Activated CD8-positive, alpha-beta memory T cell treated with anti-CD3 and anti-CD28 coated beads for 4 hours (primary cell): ENCODE measurements around the gene KSR1.

Experiments used
- DNase-seq, 2 donors: peaks; one replicate each; pipeline ENCODE4 v3.0.0-alpha.2; 2020; ENCODE audit warnings: low read depth in 2 of 2

Gene KSR1

DNA sequence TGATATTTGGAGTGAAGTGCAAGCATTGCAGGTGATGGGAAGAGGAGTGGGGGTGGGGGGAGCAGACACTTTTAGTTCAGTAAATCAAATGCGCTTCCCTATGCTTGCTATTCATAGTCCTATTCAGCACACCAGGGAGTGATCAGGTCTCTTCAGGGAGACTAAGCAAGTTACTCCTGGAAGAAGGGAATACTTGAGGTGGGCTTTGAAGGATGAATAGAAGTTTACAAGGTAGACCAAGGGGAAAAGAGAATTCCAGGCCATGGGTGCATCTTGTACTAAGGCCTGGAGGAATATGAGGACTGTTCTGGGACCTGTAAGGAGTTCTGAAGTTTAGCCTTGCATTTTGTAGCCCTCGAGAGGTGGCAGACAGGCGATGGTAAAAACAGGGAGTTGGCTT is 134.6 kb downstream of the KSR1 start:
- DNase-seq: no peak

- DNase-seq: no peak
These were observed 135.7 kb downstream of the KSR1 start for GRCh38 chr17:27591986-27592385.

DNA sequence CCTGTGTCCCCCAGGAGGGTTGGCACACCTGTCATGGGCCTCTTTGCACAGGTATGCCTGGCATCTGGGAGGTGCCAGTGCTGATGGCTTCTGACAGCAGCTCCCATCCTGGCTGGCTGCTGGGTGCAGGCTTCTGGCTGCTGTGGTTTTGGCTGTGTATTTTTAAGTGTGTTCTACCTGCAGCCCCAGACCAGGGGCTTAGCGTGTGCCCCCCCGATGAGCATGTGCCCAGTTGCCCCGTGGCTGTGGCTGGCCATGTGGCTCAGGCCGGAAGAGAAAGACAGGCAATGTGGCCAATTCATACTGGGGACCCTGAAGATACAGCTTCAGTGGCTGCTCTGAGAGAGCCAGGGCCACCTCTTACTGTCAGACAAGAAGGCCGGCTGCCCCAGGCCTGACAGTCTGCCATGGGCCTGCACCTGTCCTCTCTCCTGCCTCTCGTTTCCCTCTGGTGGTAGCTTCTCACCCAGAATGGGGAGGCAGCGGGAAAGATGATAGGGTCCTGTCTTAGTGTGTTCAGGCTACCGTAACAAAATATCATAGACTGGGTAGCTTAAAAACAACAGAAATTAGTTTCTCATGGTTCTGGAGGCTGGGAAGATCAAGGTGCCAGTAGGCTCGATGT is 137.1 kb downstream of the KSR1 start:
- DNase-seq: no peak

DNA sequence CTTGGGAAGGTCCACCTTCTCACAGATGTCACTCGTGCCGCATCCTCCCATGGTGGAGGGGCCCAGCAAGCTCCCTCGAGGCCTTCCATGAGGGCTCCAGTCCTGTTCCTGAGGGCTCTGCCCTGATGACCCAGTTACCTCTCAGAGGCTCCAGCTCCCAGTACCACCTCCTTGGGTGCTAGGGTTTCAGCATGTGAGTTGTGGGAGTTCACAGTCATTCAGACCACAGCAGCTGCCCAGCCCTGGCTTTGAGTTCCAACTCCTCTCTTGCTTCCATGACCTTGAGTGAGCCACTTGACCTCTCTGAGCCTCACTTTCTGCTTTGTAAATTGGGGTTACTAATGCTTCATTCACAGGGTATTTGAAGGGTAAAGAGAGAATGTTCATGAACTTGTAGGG is 137.6 kb downstream of the KSR1 start:
- no peak for DNase-seq

DNA sequence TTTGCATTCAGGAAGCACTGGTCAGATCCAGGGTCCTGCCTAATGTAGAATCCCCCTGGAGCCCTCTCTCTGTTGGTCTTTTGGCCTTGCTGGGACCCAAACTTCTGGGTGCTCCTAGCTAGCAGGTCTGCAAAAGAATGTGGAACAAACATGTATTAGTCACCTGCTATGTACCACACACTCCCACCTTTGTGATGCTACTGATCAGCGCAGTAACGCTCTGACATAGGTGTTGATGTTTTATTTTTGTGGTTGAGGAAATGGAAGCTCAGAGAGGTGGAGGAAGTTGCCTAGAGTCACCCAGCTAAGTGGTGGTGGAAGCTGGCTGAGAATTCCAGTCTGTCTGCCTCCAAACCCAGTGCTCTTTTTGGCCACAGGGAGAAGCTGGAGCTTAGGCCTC is 139.0 kb downstream of the KSR1 start:
- DNase-seq: no peak

- no peak for DNase-seq
These were observed 139.8 kb downstream of the KSR1 start for GRCh38 chr17:27596096-27596495.

GRCh38 chr17:27596566-27597187 is 140.4 kb downstream of the KSR1 start:
- DNase-seq: no peak

GRCh38 chr17:27597188-27597580 is 140.9 kb downstream of the KSR1 start:
- no peak for DNase-seq

- no peak for DNase-seq
These were observed 141.6 kb downstream of the KSR1 start for GRCh38 chr17:27597783-27598320.

DNA sequence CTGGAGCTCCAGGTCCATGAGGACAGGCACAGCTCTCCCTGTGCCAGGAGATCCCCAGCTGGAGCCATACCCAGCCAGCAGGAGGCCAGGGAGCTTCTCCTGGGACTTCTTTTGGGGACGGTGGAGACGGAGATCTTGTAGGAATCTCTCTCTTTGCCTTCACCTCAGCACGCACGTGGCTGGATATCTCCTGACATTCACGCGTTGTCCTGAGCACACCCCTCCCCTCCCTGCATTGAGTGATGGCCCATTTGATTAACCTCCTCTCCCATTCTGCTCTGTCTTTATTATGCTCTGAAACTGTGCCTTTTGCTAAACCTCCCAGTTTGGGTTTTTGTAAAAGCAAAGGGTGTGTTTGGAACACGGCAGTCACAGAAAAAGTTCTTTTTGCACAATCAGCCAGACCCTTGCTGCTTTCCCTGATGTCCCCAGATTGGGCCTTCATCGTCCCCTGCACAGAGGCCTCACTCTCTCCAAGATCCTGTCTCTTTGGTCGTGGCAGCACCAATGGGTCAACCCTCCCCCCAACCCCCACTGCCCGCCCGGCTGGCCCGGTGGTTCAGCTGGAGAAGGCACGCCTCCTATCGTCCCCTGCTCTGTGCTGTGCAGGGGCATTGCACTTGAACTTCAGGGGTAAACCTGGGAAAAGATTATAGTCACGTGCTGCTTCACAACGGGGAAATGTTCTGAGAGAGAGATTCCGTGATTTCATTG is 142.2 kb downstream of the KSR1 start:
- no peak for DNase-seq

GRCh38 chr17:27600471-27600870 is 144.2 kb downstream of the KSR1 start:
- DNase-seq: no peak

DNA sequence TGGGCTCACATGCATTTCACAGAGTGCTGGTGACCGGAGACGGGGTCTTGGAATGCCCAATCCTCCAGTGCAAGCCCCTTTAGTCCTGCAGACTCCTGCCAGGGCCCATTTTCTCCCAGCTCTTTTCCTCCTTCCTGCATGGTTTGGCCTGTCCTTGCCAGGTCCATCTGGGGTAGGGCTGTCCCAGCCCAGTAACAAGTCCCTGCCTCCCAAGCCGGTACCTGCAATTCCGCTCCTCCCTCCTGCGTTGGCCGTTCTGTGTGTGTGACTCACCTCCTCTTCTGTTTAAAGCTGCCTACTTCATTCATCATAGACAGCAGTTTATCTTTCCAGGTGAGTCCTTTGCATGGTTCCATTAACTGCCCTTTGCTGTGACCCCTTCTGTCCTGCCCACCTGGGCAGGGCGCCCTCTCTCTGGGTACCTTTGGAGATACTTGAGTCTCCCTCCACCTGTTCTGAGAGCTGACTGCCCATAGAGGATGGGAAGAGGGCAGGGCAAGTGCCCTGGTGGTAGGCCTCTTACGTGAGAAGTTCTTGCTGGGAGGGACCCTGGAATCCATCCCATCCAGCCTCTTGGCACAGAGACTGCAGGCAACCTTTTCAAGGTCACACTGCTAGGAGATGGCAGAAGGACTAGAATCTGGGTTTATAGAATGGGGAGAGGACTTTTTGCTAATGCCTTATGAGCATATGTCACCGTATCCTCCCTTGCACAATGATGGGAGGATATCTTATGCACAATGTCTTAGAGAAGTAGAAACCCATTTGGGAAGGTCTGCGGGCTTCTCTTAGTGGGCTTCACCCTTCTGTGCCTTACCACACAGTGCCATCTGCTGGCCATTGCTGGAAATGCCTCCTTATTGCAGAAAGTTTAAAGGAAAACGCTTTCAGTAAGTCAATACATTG is 145.1 kb downstream of the KSR1 start:
- DNase-seq: peak; percentile 70 to 75

DNA sequence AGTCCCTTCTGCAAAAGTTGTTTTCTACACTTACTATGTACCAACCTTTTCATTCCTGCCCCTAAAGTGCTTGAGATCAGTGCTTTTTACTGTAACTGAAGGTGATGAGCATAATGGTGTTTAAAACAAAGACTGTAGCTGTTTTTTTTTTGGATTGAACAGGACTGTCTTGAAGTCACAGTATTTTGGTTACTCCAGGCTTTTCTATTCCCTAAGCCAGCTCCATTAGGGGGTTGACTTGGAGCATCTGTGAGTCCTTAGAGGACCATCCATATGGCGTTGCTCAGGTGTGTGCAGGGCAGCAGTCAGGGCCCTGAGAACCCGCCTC is 145.7 kb downstream of the KSR1 start:
- no peak for DNase-seq

GRCh38 chr17:27602721-27603420 is 146.6 kb downstream of the KSR1 start:
- peak; percentile 34 to 40 for DNase-seq

DNA sequence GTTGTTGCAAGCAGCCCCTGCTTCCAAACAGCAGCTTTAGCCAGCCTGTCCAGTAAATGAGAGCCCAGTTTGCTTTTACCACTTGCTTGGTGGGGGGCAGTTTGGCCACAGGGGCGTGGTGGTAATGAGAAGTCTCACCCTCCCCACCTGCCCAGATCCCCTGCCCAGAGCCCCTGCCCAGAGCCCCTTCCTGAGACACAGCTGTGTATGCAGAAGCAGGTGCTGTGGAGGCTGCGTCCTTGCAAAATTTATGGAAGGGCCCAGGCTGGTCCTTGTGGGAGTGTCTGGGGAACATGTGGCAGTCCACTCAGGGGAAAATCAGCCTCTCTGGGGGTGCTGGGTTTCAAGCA is 147.1 kb downstream of the KSR1 start:
- DNase-seq: no peak

DNA sequence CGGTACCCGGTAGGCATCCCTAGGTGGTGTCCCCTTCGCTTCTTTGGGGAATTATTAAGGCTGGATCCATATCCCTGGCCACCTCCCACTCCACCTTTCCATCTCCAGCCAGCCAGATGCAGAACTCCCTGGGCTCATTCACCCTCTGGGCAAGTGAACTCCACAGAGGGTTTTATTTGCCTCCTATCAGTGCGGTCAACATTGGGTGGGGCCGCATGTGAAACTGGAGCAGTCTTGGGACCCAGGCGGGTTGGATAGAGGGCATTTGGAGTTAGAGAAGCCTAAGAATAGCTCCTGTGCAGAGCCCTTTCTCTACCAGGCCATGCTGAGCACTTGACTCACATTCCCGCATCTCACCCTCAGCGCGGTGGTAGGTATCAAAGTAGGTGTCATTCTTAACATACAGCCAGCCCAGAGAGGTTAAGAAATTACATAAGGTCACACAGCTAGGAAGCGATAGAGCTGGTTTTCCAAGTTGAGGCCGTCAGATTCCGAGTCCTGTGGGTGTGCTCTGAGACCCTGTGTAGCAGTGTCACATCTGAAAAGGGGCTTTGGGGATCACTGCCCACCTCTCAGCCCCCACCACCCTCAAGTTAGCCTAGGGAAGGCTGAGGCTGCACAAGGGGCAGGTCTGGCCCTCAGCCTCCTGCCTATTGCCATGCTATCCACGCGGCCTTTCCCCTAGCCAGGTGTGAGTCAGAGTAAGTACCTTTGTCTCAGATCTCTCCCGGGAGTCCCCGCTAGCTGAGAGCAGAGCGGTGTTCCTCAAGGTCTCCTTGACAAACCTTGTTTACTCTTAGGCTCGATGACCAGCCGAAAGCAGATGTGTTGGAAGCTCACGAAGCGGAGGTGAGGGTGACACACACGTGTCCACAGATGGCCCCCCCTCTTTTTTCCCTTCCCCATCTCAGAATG is 147.9 kb downstream of the KSR1 start:
- no peak for DNase-seq

GRCh38 chr17:27605409-27605808 is 149.2 kb downstream of the KSR1 start:
- no peak for DNase-seq

DNA sequence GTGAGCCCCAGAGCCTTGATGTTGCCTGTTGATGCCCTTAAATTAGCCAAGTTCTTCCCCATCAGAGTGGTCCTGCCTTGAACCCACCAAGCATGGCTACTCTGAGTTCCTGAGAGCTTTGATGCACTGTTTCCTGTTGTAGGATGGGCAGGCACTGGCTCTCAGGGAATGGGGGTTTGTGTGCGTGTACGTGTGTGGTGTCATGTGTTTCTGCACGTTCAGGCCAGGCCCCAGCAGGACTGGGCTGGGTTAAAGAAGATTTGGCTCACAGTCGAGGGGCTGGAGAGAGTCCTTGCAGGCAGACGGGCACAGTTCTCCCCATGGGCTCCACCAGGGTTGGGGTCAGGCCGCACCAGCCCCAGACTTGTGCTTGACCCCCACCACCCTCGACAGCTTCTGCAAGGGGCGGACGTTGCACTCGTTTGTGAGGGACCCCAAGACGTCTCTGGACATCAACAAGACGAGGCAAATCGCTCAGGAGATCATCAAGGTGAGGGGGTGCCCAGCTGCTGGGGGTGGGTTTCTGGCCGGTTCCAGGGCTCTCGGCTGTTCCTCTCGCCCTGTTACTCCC is 151.4 kb downstream of the KSR1 start:
- no peak for DNase-seq

GRCh38 chr17:27608328-27609230 is 152.3 kb downstream of the KSR1 start:
- no peak for DNase-seq
